Measurements from ENCODE around the gene PDP2. TPM values are rescaled to one million over a fixed set of nuclear protein-coding genes. Genes with fewer than 3 reads are reported as not detected.
A peak's percentile ranks its signal among the peaks of the same experiment; 100 is the strongest.

Gene PDP2
- total RNA-seq, 2 experiments from 2014 or later: 13.8 to 29.2 TPM

GRCh38 chr16:66872943-66873684 is 7.2 kb upstream of the PDP2 start:
- Histone ChIP-seq H4K20me1 (ENCODE audit: insufficient read depth, low read length) (no peaks in the 10 kb centered on the region), H3K36me3 (ENCODE audit: insufficient read depth, low read length) (no peaks in the 10 kb centered on the region), H3K4me3 (ENCODE audit: low read depth, low read length, poor library complexity, severe bottlenecking) (peak overlapping the region; percentile 37), H3K79me2 (ENCODE audit: insufficient read depth, low read depth, low read length) (no peaks in the 10 kb centered on the region), H3K9me3 (ENCODE audit: low read length) (peaks cover 6% of the 10 kb centered on the region; the same call in 1 of the 2 replicates), H3K27ac (ENCODE audit: low read depth, low read length, poor library complexity, severe bottlenecking) (peak overlapping the region; percentile 42), H3K4me1 (ENCODE audit: insufficient read depth, low read length, poor library complexity, severe bottlenecking) (peaks cover 37% of the 10 kb centered on the region), H2AFZ (ENCODE audit: low read length) (peak overlapping the region; percentile 89), H3K9me2 (ENCODE audit: insufficient read depth, low read length) (no peaks in the 10 kb centered on the region), H3K4me2 (ENCODE audit: low read length) (peak overlapping the region; percentile 68)
- DNase-seq (ENCODE audit: low spot score): peak; percentile 88
- CTCF ChIA-PET (ENCODE audit: unreplicated experiment): interaction anchor here (0.7 to 1.6 kb wide), 3 partner anchors 10 to 146 kb away, joined by 3 to 6 read pairs (median 5); partner anchors contain the start of gene NAE1
- no TSS peak for BruUV-seq (replicated peaks)
- TF ChIP-seq, protein P1, sequence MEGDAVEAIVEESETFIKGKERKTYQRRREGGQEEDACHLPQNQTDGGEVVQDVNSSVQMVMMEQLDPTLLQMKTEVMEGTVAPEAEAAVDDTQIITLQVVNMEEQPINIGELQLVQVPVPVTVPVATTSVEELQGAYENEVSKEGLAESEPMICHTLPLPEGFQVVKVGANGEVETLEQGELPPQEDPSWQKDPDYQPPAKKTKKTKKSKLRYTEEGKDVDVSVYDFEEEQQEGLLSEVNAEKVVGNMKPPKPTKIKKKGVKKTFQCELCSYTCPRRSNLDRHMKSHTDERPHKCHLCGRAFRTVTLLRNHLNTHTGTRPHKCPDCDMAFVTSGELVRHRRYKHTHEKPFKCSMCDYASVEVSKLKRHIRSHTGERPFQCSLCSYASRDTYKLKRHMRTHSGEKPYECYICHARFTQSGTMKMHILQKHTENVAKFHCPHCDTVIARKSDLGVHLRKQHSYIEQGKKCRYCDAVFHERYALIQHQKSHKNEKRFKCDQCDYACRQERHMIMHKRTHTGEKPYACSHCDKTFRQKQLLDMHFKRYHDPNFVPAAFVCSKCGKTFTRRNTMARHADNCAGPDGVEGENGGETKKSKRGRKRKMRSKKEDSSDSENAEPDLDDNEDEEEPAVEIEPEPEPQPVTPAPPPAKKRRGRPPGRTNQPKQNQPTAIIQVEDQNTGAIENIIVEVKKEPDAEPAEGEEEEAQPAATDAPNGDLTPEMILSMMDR (conservative IDR thresholded peaks at IDR 0.05; ENCODE audit: low read length): peak; percentile 99
- TF ChIP-seq EZH2phosphoT487 (IDR thresholded peaks at IDR 0.05; ENCODE audit: borderline replicate concordance, low read depth, low read length): no peak
- POLR2A ChIA-PET: interaction anchor here (1.1 to 1.2 kb wide), 3 partner anchors 9 to 56 kb away, joined by 3 to 5 read pairs (median 4); no protein-coding TSS in a partner anchor
- intact Hi-C loops (cut with micrococcal nuclease; ENCODE audit: unreplicated experiment): loop anchor here (2.0 kb wide), 3 partner anchors 42 to 466 kb away; partner anchors contain the start of gene NAE1

DNA sequence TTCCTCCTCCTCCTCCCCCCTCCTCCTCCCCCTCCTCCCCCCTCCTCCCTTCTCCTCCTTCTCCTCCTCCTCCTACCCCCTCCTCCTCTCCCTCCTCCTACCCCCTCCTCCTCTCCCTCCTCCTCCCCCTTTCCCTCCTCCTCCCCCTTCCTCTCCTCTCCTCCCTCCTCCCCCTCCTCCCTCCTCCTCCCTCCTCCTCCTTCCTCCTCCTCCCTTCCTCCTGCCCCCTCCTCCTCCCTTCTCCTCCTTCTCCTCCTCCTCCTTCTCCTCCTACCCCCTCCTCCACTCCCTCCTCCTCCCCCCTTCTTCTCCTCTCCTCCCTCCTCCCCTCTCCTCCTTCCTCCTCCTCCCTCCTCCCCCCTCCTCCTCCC is 6.6 kb upstream of the PDP2 start:
- BruUV-seq (replicated peaks): no TSS peak
- no peaks in the 10 kb centered on the region for H4K20me1 ChIP-seq (ENCODE audit: insufficient read depth, low read length)
- no peak for DNase-seq (ENCODE audit: low spot score)
- peaks cover 6% of the 10 kb centered on the region; the same call in 1 of the 2 replicates for H3K9me3 ChIP-seq (ENCODE audit: low read length)
- peaks cover 42% of the 10 kb centered on the region for H3K4me1 ChIP-seq (ENCODE audit: insufficient read depth, low read length, poor library complexity, severe bottlenecking)
- H3K36me3 ChIP-seq (ENCODE audit: insufficient read depth, low read length): no peaks in the 10 kb centered on the region
- no peak overlapping the region for H2AFZ ChIP-seq (ENCODE audit: low read length)
- TF ChIP-seq, protein P1 (conservative IDR thresholded peaks at IDR 0.05; ENCODE audit: low read length): no peak
- no peak for TF ChIP-seq EZH2phosphoT487 (IDR thresholded peaks at IDR 0.05; ENCODE audit: borderline replicate concordance, low read depth, low read length)
- H3K9me2 ChIP-seq (ENCODE audit: insufficient read depth, low read length): no peaks in the 10 kb centered on the region
- peak overlapping the region; percentile 42 for H3K27ac ChIP-seq (ENCODE audit: low read depth, low read length, poor library complexity, severe bottlenecking)
- ChIA-PET POLR2A (interaction anchor here (0.5 to 1.1 kb wide), 2 partner anchors 9 to 136 kb away, joined by 3 to 4 read pairs; no protein-coding TSS in a partner anchor), CTCF (ENCODE audit: unreplicated experiment) (interaction anchor here (1.6 kb wide), 1 partner anchor 43 kb away, joined by 6 read pairs; the partner anchor contains the start of gene NAE1)
- intact Hi-C loops (cut with micrococcal nuclease; ENCODE audit: unreplicated experiment): loop anchor here (2.0 kb wide), 3 partner anchors 43 to 467 kb away; partner anchors contain the start of gene NAE1
- H3K4me2 ChIP-seq (ENCODE audit: low read length): no peak overlapping the region; the same call in 1 of the 2 replicates
- H3K79me2 ChIP-seq (ENCODE audit: insufficient read depth, low read depth, low read length): no peaks in the 10 kb centered on the region
- peak overlapping the region; percentile 37 for H3K4me3 ChIP-seq (ENCODE audit: low read depth, low read length, poor library complexity, severe bottlenecking)

All from OCI-LY7 (cell line).